ENCODE results near the gene PDSS1. TPM values are rescaled to one million over a fixed set of nuclear protein-coding genes. Genes with fewer than 3 reads are reported as not detected.
A peak's percentile ranks its signal among the peaks of the same experiment; 100 is the strongest.
"Not testable (repeated sequence)": the region's sequence is repeated elsewhere in the genome, so short reads cannot be mapped to it uniquely, and the experiment has no call there.

PDSS1 gene
- total and polyA plus RNA-seq, 4 donors: 1.8 to 6.6 (median 3.3) TPM

- Histone ChIP-seq H3K27me3 (ENCODE audit: control insufficient read depth in 1 of 2, insufficient read depth in 2 of 2, low read length in 1 of 2) (no peaks in the 10 kb centered on the region), H3K9me3 (ENCODE audit: control insufficient read depth, low read length) (no peaks in the 10 kb centered on the region), H3K4me1 (ENCODE audit: control insufficient read depth in 1 of 2, insufficient read depth in 2 of 2, low read length in 2 of 2) (no peaks in the 10 kb centered on the region), H3K27ac (ENCODE audit: low read depth in 1 of 2, low read length in 2 of 2) (no peak overlapping the region), H3K36me3 (ENCODE audit: control insufficient read depth in 1 of 2, insufficient read depth in 2 of 2, low read length in 1 of 2) (no peaks in the 10 kb centered on the region), H3K4me3 (ENCODE audit: low read length in 2 of 2) (no peak overlapping the region)
- 97 to 100% methylated on average over 1 of the region's 1 CpG for WGBS, 2 donors
- no peak for ATAC-seq (ENCODE audit: low FRiP score)
- no peak for DNase-seq
- intact Hi-C loops (cut with DNase I): no loop called here
These were observed 21.6 kb upstream of the PDSS1 start for GRCh38 chr10:26675873-26676257.

GRCh38 chr10:26679588-26679987 is 17.9 kb upstream of the PDSS1 start:
- no peaks in the 10 kb centered on the region for H3K4me1 ChIP-seq (ENCODE audit: control insufficient read depth in 1 of 2, insufficient read depth in 2 of 2, low read length in 2 of 2)
- no peaks in the 10 kb centered on the region for H3K9me3 ChIP-seq (ENCODE audit: control insufficient read depth, low read length)
- DNase-seq (no peak), ATAC-seq (ENCODE audit: low FRiP score) (no peak)
- no peaks in the 10 kb centered on the region for H3K36me3 ChIP-seq (ENCODE audit: control insufficient read depth in 1 of 2, insufficient read depth in 2 of 2, low read length in 1 of 2)
- H3K27ac ChIP-seq (ENCODE audit: low read depth in 1 of 2, low read length in 2 of 2): no peak overlapping the region
- H3K4me3 ChIP-seq (ENCODE audit: low read length in 2 of 2): no peak overlapping the region
- no peaks in the 10 kb centered on the region for H3K27me3 ChIP-seq (ENCODE audit: control insufficient read depth in 1 of 2, insufficient read depth in 2 of 2, low read length in 1 of 2)
- intact Hi-C loops (cut with DNase I): no loop called here

- ATAC-seq (ENCODE audit: low FRiP score): no peak
- Histone ChIP-seq H3K4me1 (ENCODE audit: control insufficient read depth in 1 of 2, insufficient read depth in 2 of 2, low read length in 2 of 2) (no peaks in the 10 kb centered on the region), H3K9me3 (ENCODE audit: control insufficient read depth, low read length) (no peaks in the 10 kb centered on the region), H3K36me3 (ENCODE audit: control insufficient read depth in 1 of 2, insufficient read depth in 2 of 2, low read length in 1 of 2) (no peaks in the 10 kb centered on the region), H3K27ac (ENCODE audit: low read depth in 1 of 2, low read length in 2 of 2) (no peak overlapping the region), H3K4me3 (ENCODE audit: low read length in 2 of 2) (no peak overlapping the region), H3K27me3 (ENCODE audit: control insufficient read depth in 1 of 2, insufficient read depth in 2 of 2, low read length in 1 of 2) (no peaks in the 10 kb centered on the region)
- DNase-seq: no peak
- 76 to 86% methylated on average over 1 of the region's 1 CpG for WGBS, 2 donors
- intact Hi-C loops (cut with DNase I): no loop called here
These were observed 16.4 kb upstream of the PDSS1 start for GRCh38 chr10:26681076-26681475.

- DNase-seq; H3K9me3 ChIP-seq (ENCODE audit: control insufficient read depth, low read length); H3K36me3 ChIP-seq (ENCODE audit: control insufficient read depth in 1 of 2, insufficient read depth in 2 of 2, low read length in 1 of 2); H3K4me1 ChIP-seq (ENCODE audit: control insufficient read depth in 1 of 2, insufficient read depth in 2 of 2, low read length in 2 of 2); H3K4me3 ChIP-seq (ENCODE audit: low read length in 2 of 2); intact Hi-C loops (cut with DNase I); H3K27ac ChIP-seq (ENCODE audit: low read depth in 1 of 2, low read length in 2 of 2); ATAC-seq (ENCODE audit: low FRiP score); H3K27me3 ChIP-seq (ENCODE audit: control insufficient read depth in 1 of 2, insufficient read depth in 2 of 2, low read length in 1 of 2): not testable (repeated sequence)
- 17 to 20% methylated on average over 3 of the region's 3 CpGs for WGBS, 2 donors
These were observed 15.5 kb upstream of the PDSS1 start for GRCh38 chr10:26681971-26682370.

- Histone ChIP-seq H3K36me3 (ENCODE audit: control insufficient read depth in 1 of 2, insufficient read depth in 2 of 2, low read length in 1 of 2) (no peaks in the 10 kb centered on the region), H3K9me3 (ENCODE audit: control insufficient read depth, low read length) (no peaks in the 10 kb centered on the region), H3K27me3 (ENCODE audit: control insufficient read depth in 1 of 2, insufficient read depth in 2 of 2, low read length in 1 of 2) (no peaks in the 10 kb centered on the region), H3K4me1 (ENCODE audit: control insufficient read depth in 1 of 2, insufficient read depth in 2 of 2, low read length in 2 of 2) (no peaks in the 10 kb centered on the region), H3K4me3 (ENCODE audit: low read length in 2 of 2) (no peak overlapping the region), H3K27ac (ENCODE audit: low read depth in 1 of 2, low read length in 2 of 2) (no peak overlapping the region)
- DNase-seq: no peak
- intact Hi-C loops (cut with DNase I): no loop called here
- ATAC-seq (ENCODE audit: low FRiP score): no peak
- WGBS, 2 donors: 47 to 58% methylated on average over 6 of the region's 6 CpGs
These were observed 14.6 kb upstream of the PDSS1 start for GRCh38 chr10:26682931-26683330.

GRCh38 chr10:26684667-26685264 is 12.7 kb upstream of the PDSS1 start:
- peak; percentile 83 for ATAC-seq (ENCODE audit: low FRiP score)
- WGBS, 2 donors: 25% methylated on average over 6 of the region's 6 CpGs

GRCh38 chr10:26685441-26685840 is 12.1 kb upstream of the PDSS1 start:
- H3K9me3 ChIP-seq (ENCODE audit: control insufficient read depth, low read length): no peaks in the 10 kb centered on the region
- DNase-seq (no peak), ATAC-seq (ENCODE audit: low FRiP score) (no peak)
- no peaks in the 10 kb centered on the region for H3K4me1 ChIP-seq (ENCODE audit: control insufficient read depth in 1 of 2, insufficient read depth in 2 of 2, low read length in 2 of 2)
- H3K4me3 ChIP-seq (ENCODE audit: low read length in 2 of 2): no peak overlapping the region
- intact Hi-C loops (cut with DNase I): no loop called here
- no peaks in the 10 kb centered on the region for H3K36me3 ChIP-seq (ENCODE audit: control insufficient read depth in 1 of 2, insufficient read depth in 2 of 2, low read length in 1 of 2)
- H3K27ac ChIP-seq (ENCODE audit: low read depth in 1 of 2, low read length in 2 of 2): no peak overlapping the region
- WGBS, 2 donors: 88 to 89% methylated on average over 3 of the region's 3 CpGs
- H3K27me3 ChIP-seq (ENCODE audit: control insufficient read depth in 1 of 2, insufficient read depth in 2 of 2, low read length in 1 of 2): no peaks in the 10 kb centered on the region

More at GRCh38 chr10:26684667-26685264, 12.7 kb upstream of the PDSS1 start:
- H3K27ac ChIP-seq (ENCODE audit: low read depth in 1 of 2, low read length in 2 of 2); H3K36me3 ChIP-seq (ENCODE audit: control insufficient read depth in 1 of 2, insufficient read depth in 2 of 2, low read length in 1 of 2); H3K9me3 ChIP-seq (ENCODE audit: control insufficient read depth, low read length); intact Hi-C loops (cut with DNase I); H3K4me1 ChIP-seq (ENCODE audit: control insufficient read depth in 1 of 2, insufficient read depth in 2 of 2, low read length in 2 of 2); DNase-seq; H3K27me3 ChIP-seq (ENCODE audit: control insufficient read depth in 1 of 2, insufficient read depth in 2 of 2, low read length in 1 of 2); H3K4me3 ChIP-seq (ENCODE audit: low read length in 2 of 2): not testable (repeated sequence)

- Histone ChIP-seq H3K27me3 (ENCODE audit: control insufficient read depth in 1 of 2, insufficient read depth in 2 of 2, low read length in 1 of 2) (no peaks in the 10 kb centered on the region), H3K4me3 (ENCODE audit: low read length in 2 of 2) (no peak overlapping the region), H3K36me3 (ENCODE audit: control insufficient read depth in 1 of 2, insufficient read depth in 2 of 2, low read length in 1 of 2) (no peaks in the 10 kb centered on the region), H3K4me1 (ENCODE audit: control insufficient read depth in 1 of 2, insufficient read depth in 2 of 2, low read length in 2 of 2) (no peaks in the 10 kb centered on the region), H3K27ac (ENCODE audit: low read depth in 1 of 2, low read length in 2 of 2) (no peak overlapping the region), H3K9me3 (ENCODE audit: control insufficient read depth, low read length) (no peaks in the 10 kb centered on the region)
- DNase-seq (no peak), ATAC-seq (ENCODE audit: low FRiP score) (no peak)
- intact Hi-C loops (cut with DNase I): no loop called here
- WGBS, 2 donors: 86 to 87% methylated on average over 4 of the region's 4 CpGs
These were observed 8.1 kb upstream of the PDSS1 start for GRCh38 chr10:26689399-26689798.

GRCh38 chr10:26690731-26691475 is 6.6 kb upstream of the PDSS1 start:
- no peaks in the 10 kb centered on the region for H3K36me3 ChIP-seq (ENCODE audit: control insufficient read depth in 1 of 2, insufficient read depth in 2 of 2, low read length in 1 of 2)
- no peaks in the 10 kb centered on the region for H3K27me3 ChIP-seq (ENCODE audit: control insufficient read depth in 1 of 2, insufficient read depth in 2 of 2, low read length in 1 of 2)
- 44 to 64% methylated on average over 6 of the region's 6 CpGs for WGBS, 2 donors
- DNase-seq: no peak
- no peak overlapping the region for H3K27ac ChIP-seq (ENCODE audit: low read depth in 1 of 2, low read length in 2 of 2)
- no peak overlapping the region for H3K4me3 ChIP-seq (ENCODE audit: low read length in 2 of 2)
- no peaks in the 10 kb centered on the region for H3K9me3 ChIP-seq (ENCODE audit: control insufficient read depth, low read length)
- intact Hi-C loops (cut with DNase I): no loop called here
- no peaks in the 10 kb centered on the region for H3K4me1 ChIP-seq (ENCODE audit: control insufficient read depth in 1 of 2, insufficient read depth in 2 of 2, low read length in 2 of 2)
- ATAC-seq (ENCODE audit: low FRiP score): no peak
